HepG2 (cell line): ENCODE measurements around the gene B3GNT8. TPM values are rescaled to one million over a fixed set of nuclear protein-coding genes. Genes with fewer than 3 reads are reported as not detected.

Experiments used
- ATAC-seq: fragments of 200-7000 bp; cut with Tn5 transposase; 3 replicates; pipeline ENCODE4 v1.9.1; 2020; ENCODE audit warnings: mild to moderate bottlenecking, moderate library complexity
- BruUV-seq: library from RNA; stranded (reverse); fragments of 400-500 nt; replicated peaks from 2 replicates; lab custom pipeline; 2021; lab: Mats Ljungman, UMichigan
- CTCF ChIA-PET: fragments of 300-600 bp; formaldehyde crosslinking; extraction: SDS; loops from one replicate; lab custom pipeline; 2021; ENCODE audit warnings: low total read pairs, inconsistent platforms, low intra/inter-chr PET ratio; lab: Yijun Ruan, JAX
- POLR2A ChIA-PET: fragments of 350-600 bp; sonication (Branson Sonifier 250); formaldehyde crosslinking; loops from one replicate; lab custom pipeline; 2020; ENCODE audit warnings: antibody characterized with exemption, inconsistent platforms; lab: Yijun Ruan, JAX
- DNase-seq: peaks from one replicate; pipeline ENCODE4 v3.0.0-alpha.2; 2015; ENCODE audit warnings: low spot score
- FAIRE-seq: peaks from 3 replicates; lab custom pipeline; 2011; peaks lifted over from hg19 to GRCh38; lab: Jason Lieb, UNC
- H2AFZ ChIP-seq: one replicate; pipeline ENCODE4 v1.6.1; 2011; ENCODE audit warnings: low read length, inconsistent platforms
- H3K27ac ChIP-seq: fragments of 300-600 bp; 3 replicates; pipeline ENCODE4 v1.8.0; 2011; ENCODE audit warnings: mixed run types, mild to moderate bottlenecking, mixed read lengths, low read length, inconsistent platforms; ENCODE audit not compliant: insufficient read depth; ENCODE audit errors: extremely low read length
- H3K27me3 ChIP-seq, 2 experiments: fragments of 200-600 bp in 1 of 2; 2 replicates in 1 of 2; 3 replicates in 1 of 2; pipeline versions ENCODE4 v1.6.0 to v1.8.0; 2011; ENCODE audit warnings: low read length in 2 of 2, mild to moderate bottlenecking in 2 of 2, moderate library complexity in 2 of 2, inconsistent platforms in 1 of 2; ENCODE audit not compliant: insufficient read depth in 2 of 2, control insufficient read depth in 1 of 2
- H3K36me3 ChIP-seq, 2 experiments: fragments of 200-600 bp in 1 of 2; replicated peaks in 1 of 2; 2 replicates in 1 of 2; 3 replicates in 1 of 2; pipeline versions ENCODE4 v1.5.1 to v1.8.0; 2011; ENCODE audit warnings: low read length in 2 of 2, inconsistent platforms in 1 of 2; ENCODE audit not compliant: insufficient read depth in 2 of 2, control insufficient read depth in 1 of 2
- H3K4me1 ChIP-seq: 2 replicates; pipeline ENCODE4 v1.5.1; 2012; ENCODE audit warnings: low read length, inconsistent platforms; ENCODE audit not compliant: insufficient read depth
- H3K4me2 ChIP-seq: 2 replicates; pipeline ENCODE4 v1.6.0; 2011; ENCODE audit warnings: low read depth, low read length, inconsistent platforms
- H3K4me3 ChIP-seq, 3 experiments: fragments of 200-600 bp in 1 of 3; sonication (generic), shearing (Covaris generic) in 1 of 3; replicated peaks in 1 of 3; 2 replicates each; pipeline ENCODE4 v1.5.1; 2011 to 2016; ENCODE audit warnings: low read length in 3 of 3, inconsistent platforms in 2 of 3, low read depth in 2 of 3, mild to moderate bottlenecking in 2 of 3, control low read depth in 1 of 3, mixed read lengths in 1 of 3; ENCODE audit not compliant: insufficient read depth in 1 of 3
- H3K79me2 ChIP-seq: one replicate; pipeline ENCODE4 v1.6.1; 2011; ENCODE audit warnings: low read length, inconsistent platforms; ENCODE audit not compliant: insufficient read depth
- H3K9ac ChIP-seq: 2 replicates; pipeline ENCODE4 v1.6.0; 2011; ENCODE audit warnings: mild to moderate bottlenecking, low read depth, low read length, inconsistent platforms; ENCODE audit not compliant: insufficient read depth
- H3K9me3 ChIP-seq: 2 replicates; pipeline ENCODE4 v1.5.1; 2012; ENCODE audit warnings: mild to moderate bottlenecking, low read length
- H4K20me1 ChIP-seq: 2 replicates; pipeline ENCODE4 v1.6.0; 2011; ENCODE audit warnings: inconsistent platforms, mild to moderate bottlenecking, low read length, moderate library complexity; ENCODE audit not compliant: insufficient read depth
- ADNP ChIP-seq: sonication (generic); formaldehyde crosslinking; IDR thresholded peaks from 2 replicates; pipeline ENCODE4 v1.4.0; 2020; ENCODE audit warnings: missing genetic modification reagents
- ATF4 ChIP-seq, 2 experiments: fragments of 450-650 bp in 1 of 2; sonication (generic) in 1 of 2; formaldehyde crosslinking; IDR thresholded peaks; 2 replicates each; pipeline versions ENCODE4 v1.5.0 to v1.8.0; 2020 to 2022; ENCODE audit warnings: mild to moderate bottlenecking in 1 of 2, missing genetic modification reagents in 1 of 2
- DPF2 ChIP-seq: sonication (generic); formaldehyde crosslinking; IDR thresholded peaks from 2 replicates; pipeline ENCODE4 v1.4.0; 2020; ENCODE audit warnings: mild to moderate bottlenecking, low read depth, missing genetic modification reagents, borderline replicate concordance
- HCFC1 ChIP-seq: fragments of 150-350 bp; IDR thresholded peaks from 2 replicates; pipeline ENCODE4 v1.6.1; 2014; ENCODE audit warnings: low read depth, low read length
- HNRNPH1 ChIP-seq: fragments of 200-400 bp; formaldehyde crosslinking; optimal IDR thresholded peaks from 2 replicates; pipeline ENCODE3; 2017; ENCODE audit warnings: mild to moderate bottlenecking, low read depth, low read length
- KAT8 ChIP-seq: IDR thresholded peaks from 2 replicates; pipeline ENCODE4 v1.6.1; 2016; ENCODE audit warnings: missing genetic modification reagents, missing compliant biosample characterization
- MLX ChIP-seq: IDR thresholded peaks from 2 replicates; pipeline ENCODE4 v1.6.1; 2016
- MXD4 ChIP-seq: IDR thresholded peaks from 2 replicates; pipeline ENCODE4 v1.6.1; 2016; ENCODE audit warnings: mild to moderate bottlenecking, missing biosample characterization, missing genetic modification reagents
- NFKBIZ ChIP-seq: IDR thresholded peaks from 2 replicates; pipeline ENCODE4 v1.6.1; 2018; ENCODE audit warnings: missing genetic modification reagents, missing compliant biosample characterization
- PHF8 ChIP-seq: sonication (generic); formaldehyde crosslinking; IDR thresholded peaks from 2 replicates; pipeline ENCODE4 v1.5.0; 2020; ENCODE audit warnings: missing genetic modification reagents
- ZFP62 ChIP-seq: sonication (generic); formaldehyde crosslinking; IDR thresholded peaks from 2 replicates; pipeline ENCODE4 v1.4.0; 2020; ENCODE audit warnings: missing genetic modification reagents
- ZNF337 ChIP-seq: sonication (generic); formaldehyde crosslinking; IDR thresholded peaks from 2 replicates; pipeline ENCODE4 v1.5.1; 2020; ENCODE audit warnings: missing genetic modification reagents, low read depth, mild to moderate bottlenecking, borderline replicate concordance
- ZNF343 ChIP-seq: sonication (generic); formaldehyde crosslinking; IDR thresholded peaks from 2 replicates; pipeline ENCODE4 v1.4.0; 2020; ENCODE audit warnings: mild to moderate bottlenecking, missing genetic modification reagents
- ZNF556 ChIP-seq: sonication (generic); formaldehyde crosslinking; IDR thresholded peaks from 2 replicates; pipeline ENCODE4 v1.4.0; 2020; ENCODE audit warnings: mild to moderate bottlenecking, missing genetic modification reagents, borderline replicate concordance
- ZNF720 ChIP-seq: sonication (generic); formaldehyde crosslinking; IDR thresholded peaks from 2 replicates; pipeline ENCODE4 v1.4.0; 2020; ENCODE audit warnings: missing genetic modification reagents
- ZNF788 ChIP-seq: sonication (generic); formaldehyde crosslinking; IDR thresholded peaks from 2 replicates; pipeline ENCODE4 v1.5.0; 2020; ENCODE audit warnings: mild to moderate bottlenecking, missing genetic modification reagents, borderline replicate concordance
- WGBS: methylation state at CpG from one replicate; pipeline ENCODE4 v1.1.6; 2017; ENCODE audit warnings: low lambda C conversion rate; 5-methylcytosine and 5-hydroxymethylcytosine counted together
- in situ Hi-C: cut with HindIII; loops from 2 replicates; pipeline ENCODE4 v1.10.0; 2017; ENCODE audit warnings: low pct_unique_long_range_greater_than_20kb; ENCODE audit not compliant: extremely low pct_ligation_motif_present
- intact Hi-C: fragments of 100-400 bp; cut with micrococcal nuclease; formaldehyde crosslinking; loops from one replicate; pipeline ENCODE4 v1.10.0; 2022; ENCODE audit not compliant: unreplicated experiment
- polyA plus RNA-seq, 8 experiments: library from polyadenylated mRNA; depleted of rRNA in 3 of 8; stranded (reverse) in 7 of 8; unstranded in 1 of 8; fragments of >200 nt; fragmentation: Illumina TruSeq in 4 of 8; extraction: Trizol in 4 of 8; gene quantifications; 2 replicates each; pipeline versions ENCODE4 v1.2.1 to v1.2.3, GENCODE V29; 2011 to 2016; ENCODE audit warnings: low read depth in 4 of 8, missing spikeins in 1 of 8, mixed read lengths in 1 of 8; ENCODE audit not compliant: insufficient read depth in 1 of 8
- total RNA-seq, 5 experiments: library from RNA; depleted of rRNA; stranded (reverse); fragments of >200 nt; fragmentation: Illumina TruSeq; extraction: Trizol; gene quantifications; 2 replicates each; pipeline ENCODE4 v1.2.3, GENCODE V29; 2016; ENCODE audit warnings: low read depth in 1 of 5
- TF ChIP-seq, protein P1 (sequence below): sonication (generic); formaldehyde crosslinking; IDR thresholded peaks from 2 replicates; pipeline ENCODE4 v1.4.0; 2020; ENCODE audit warnings: missing genetic modification reagents
- TF ChIP-seq, protein P2 (sequence below): sonication (generic); formaldehyde crosslinking; IDR thresholded peaks from 2 replicates; pipeline ENCODE4 v1.5.1; 2020; ENCODE audit warnings: mild to moderate bottlenecking, missing genetic modification reagents, borderline replicate concordance

B3GNT8 gene
- total and polyA plus RNA-seq, 2 of the 13 experiments (the other 11 are each of a cell fraction or from before 2014, with no cell fraction given): 0.26 to 1.9 TPM

- peak in 1 of 2 experiments; percentile 28; a peak in 1 of 4 replicates for TF ChIP-seq ATF4 (CRISPR knock-in tag; IDR thresholded peaks at IDR 0.05)
These were observed 36.4 kb upstream of the B3GNT8 start (continued) for GRCh38 chr19:41463257-41464256.

GRCh38 chr19:41462497-41462896 lies 35.3 kb upstream of the B3GNT8 start:
- no peak overlapping the region for H3K27ac ChIP-seq
- 29% methylated on average over 6 of the region's 6 CpGs for WGBS
- H3K9me3 ChIP-seq: no peaks in the 10 kb centered on the region; the same call in 1 of the 2 replicates
- no peaks in the 10 kb centered on the region; a peak in 1 of 5 replicates for H3K27me3 ChIP-seq
- FAIRE-seq: no peak
- peaks cover 6% of the 10 kb centered on the region; the same call in 1 of the 2 replicates for H3K4me1 ChIP-seq
- no peaks in the 10 kb centered on the region for H3K79me2 ChIP-seq
- no peak overlapping the region for H3K9ac ChIP-seq
- no peak overlapping the region for H3K4me3 ChIP-seq
- ChIA-PET CTCF (no interaction called here), POLR2A (no interaction called here)
- intact Hi-C loops (no loop called here), in situ Hi-C loops (no loop called here)
- no peaks in the 10 kb centered on the region for H4K20me1 ChIP-seq
- H3K36me3 ChIP-seq: no peaks in the 10 kb centered on the region
- no peak for DNase-seq
- no peak overlapping the region for H3K4me2 ChIP-seq
- H2AFZ ChIP-seq: no peak overlapping the region
- BruUV-seq: no TSS peak
- no peak for ATAC-seq
- no peak for TF ChIP-seq DPF2 (CRISPR knock-in tag)
- no peak for TF ChIP-seq ZNF720 (CRISPR knock-in tag)
- TF ChIP-seq, protein P1, sequence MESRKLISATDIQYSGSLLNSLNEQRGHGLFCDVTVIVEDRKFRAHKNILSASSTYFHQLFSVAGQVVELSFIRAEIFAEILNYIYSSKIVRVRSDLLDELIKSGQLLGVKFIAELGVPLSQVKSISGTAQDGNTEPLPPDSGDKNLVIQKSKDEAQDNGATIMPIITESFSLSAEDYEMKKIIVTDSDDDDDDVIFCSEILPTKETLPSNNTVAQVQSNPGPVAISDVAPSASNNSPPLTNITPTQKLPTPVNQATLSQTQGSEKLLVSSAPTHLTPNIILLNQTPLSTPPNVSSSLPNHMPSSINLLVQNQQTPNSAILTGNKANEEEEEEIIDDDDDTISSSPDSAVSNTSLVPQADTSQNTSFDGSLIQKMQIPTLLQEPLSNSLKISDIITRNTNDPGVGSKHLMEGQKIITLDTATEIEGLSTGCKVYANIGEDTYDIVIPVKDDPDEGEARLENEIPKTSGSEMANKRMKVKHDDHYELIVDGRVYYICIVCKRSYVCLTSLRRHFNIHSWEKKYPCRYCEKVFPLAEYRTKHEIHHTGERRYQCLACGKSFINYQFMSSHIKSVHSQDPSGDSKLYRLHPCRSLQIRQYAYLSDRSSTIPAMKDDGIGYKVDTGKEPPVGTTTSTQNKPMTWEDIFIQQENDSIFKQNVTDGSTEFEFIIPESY (CRISPR knock-in tag): no peak
- TF ChIP-seq, protein P2, sequence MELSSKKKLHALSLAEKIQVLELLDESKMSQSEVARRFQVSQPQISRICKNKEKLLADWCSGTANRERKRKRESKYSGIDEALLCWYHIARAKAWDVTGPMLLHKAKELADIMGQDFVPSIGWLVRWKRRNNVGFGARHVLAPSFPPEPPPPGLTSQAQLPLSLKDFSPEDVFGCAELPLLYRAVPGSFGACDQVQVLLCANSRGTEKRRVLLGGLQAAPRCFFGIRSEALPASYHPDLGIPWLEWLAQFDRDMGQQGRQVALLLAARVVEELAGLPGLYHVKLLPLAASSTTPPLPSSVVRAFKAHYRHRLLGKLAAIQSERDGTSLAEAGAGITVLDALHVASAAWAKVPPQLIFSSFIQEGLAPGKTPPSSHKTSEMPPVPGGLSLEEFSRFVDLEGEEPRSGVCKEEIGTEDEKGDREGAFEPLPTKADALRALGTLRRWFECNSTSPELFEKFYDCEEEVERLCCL (CRISPR knock-in tag): no peak
- TF ChIP-seq KAT8 (CRISPR knock-in tag): no peak
- TF ChIP-seq ADNP (CRISPR knock-in tag): no peak
- TF ChIP-seq ZNF337: no peak
- TF ChIP-seq NFKBIZ (CRISPR knock-in tag): no peak
- no peak for TF ChIP-seq HCFC1
- no peak for TF ChIP-seq ZFP62 (CRISPR knock-in tag)
- no peak for TF ChIP-seq HNRNPH1
- no peak for TF ChIP-seq ZNF788 (CRISPR knock-in tag)
- no peak for TF ChIP-seq PHF8 (CRISPR knock-in tag)
- TF ChIP-seq ZNF343 (CRISPR knock-in tag): no peak
- no peak for TF ChIP-seq ZNF556
- no peak for TF ChIP-seq MXD4 (CRISPR knock-in tag)
- no peak for TF ChIP-seq MLX (CRISPR knock-in tag)
